Adrenal gland (tissue), 12 donors: ENCODE measurements around the gene SLC22A16. TPM values are rescaled to one million over a fixed set of nuclear protein-coding genes. Genes with fewer than 3 reads are reported as not detected.

ENCODE experiments used
- DNase-seq, 7 donors: peaks; one replicate each; pipeline ENCODE4 v3.0.0-alpha.2; 2019 to 2020
- H3K27ac ChIP-seq, 5 donors: fragments of 200-600 bp; sonication (generic) in 4 of 5; 1 replicate in 3 of 5; 2 replicates in 2 of 5; pipeline versions ENCODE4 v1.5.1 to v1.8.0; 2016 to 2020; ENCODE audit warnings: mild to moderate bottlenecking in 1 of 5
- H3K27me3 ChIP-seq: fragments of 200-600 bp; 2 replicates; pipeline ENCODE4 v1.8.0; 2021
- H3K36me3 ChIP-seq, 2 donors: fragments of 200-600 bp; replicated peaks in 1 of 2; 1 replicate in 1 of 2; 2 replicates in 1 of 2; pipeline versions ENCODE4 v1.5.1 to v1.8.0; 2018 to 2022
- H3K4me1 ChIP-seq, 2 donors: fragments of 200-600 bp; replicated peaks in 1 of 2; 1 replicate in 1 of 2; 2 replicates in 1 of 2; pipeline versions ENCODE4 v1.5.1 to v1.8.0; 2018 to 2021
- H3K4me3 ChIP-seq, 4 donors: fragments of 200-600 bp; sonication (generic) in 3 of 4; one replicate each; pipeline ENCODE4 v1.5.1; 2016 to 2018
- H3K9me3 ChIP-seq, 3 donors: fragments of 200-600 bp; sonication (generic) in 1 of 3; replicated peaks in 1 of 3; 1 replicate in 2 of 3; 2 replicates in 1 of 3; pipeline versions ENCODE4 v1.5.1 to v1.8.0; 2016 to 2021
- POLR2A ChIP-seq, 2 donors: fragments of 450-650 bp; IDR thresholded peaks; one replicate each; pipeline ENCODE4 v1.6.1; 2017; ENCODE audit warnings: antibody characterized with exemption in 2 of 2, mild to moderate bottlenecking in 2 of 2, moderate library complexity in 1 of 2
- WGBS, 4 donors: extraction: QIAGEN DNeasy Blood & Tissue Kit in 2 of 4; methylation state at CpG; one replicate each; pipeline versions ENCODE4 v1.1.5 to v1.1.7; 2013 to 2017; 5-methylcytosine and 5-hydroxymethylcytosine counted together
- intact Hi-C, 2 donors: fragments of 100-400 bp; cut with DNase I; formaldehyde crosslinking; loops; one replicate each; pipeline versions ENCODE4 v1.14.1 to v1.15.0; 2022 to 2023
- polyA plus RNA-seq, 3 donors: library from polyadenylated mRNA; stranded (reverse); fragments of 200-250 nt in 2 of 3; fragments of 350-450 nt in 1 of 3; fragmentation: Illumina TruSeq in 1 of 3; extraction: RNeasy Lipid Tissue Mini Kit (QIAGEN cat#74804) in 1 of 3; gene quantifications; one replicate each; pipeline ENCODE4 v1.2.3, GENCODE V29; 2013 to 2014
- total RNA-seq, 9 donors: library from RNA; depleted of rRNA in 4 of 9; stranded (reverse); fragments of >200 nt in 4 of 9; fragments of 120-200 nt in 1 of 9; fragmentation: NEBNext Ultra II Directional in 1 of 9; extraction: Animal tissue kit (Norgen Biotek cat#: 25700) in 1 of 9; gene quantifications; one replicate each; pipeline versions ENCODE4 v1.1.0 to v1.2.4, GENCODE V29; 2013 to 2023
- TF ChIP-seq, protein P1 (sequence below), 6 experiments: fragments of 450-650 bp in 4 of 6; fragments of 200-600 bp in 2 of 6; sonication (generic) in 1 of 6; IDR thresholded peaks; 1 replicate in 5 of 6; 2 replicates in 1 of 6; pipeline versions ENCODE4 v1.5.1 to v1.8.0; 2016 to 2021; ENCODE audit warnings: antibody characterized with exemption in 6 of 6, mild to moderate bottlenecking in 2 of 6, moderate library complexity in 1 of 6
- donor health status: healthy with polysubstance abuse.
- donor health status: Bipolar disorder and iron deficiency.
- donor health status: DM: yes; HTN: yes; CAD: no.
- donor health status: DM: no; HTN: no; CAD: no.
- donor health status: DM: no; HTN: no; CAD: no.
- donor health status: DM: yes; HTN: yes; CAD: no.

SLC22A16 gene
- total and polyA plus RNA-seq, 12 donors = 0.11 to 1.6 (median 0.34) TPM; not detected in 7

- no peak for TF ChIP-seq POLR2A (IDR thresholded peaks at IDR 0.05)
- TF ChIP-seq, protein P1, sequence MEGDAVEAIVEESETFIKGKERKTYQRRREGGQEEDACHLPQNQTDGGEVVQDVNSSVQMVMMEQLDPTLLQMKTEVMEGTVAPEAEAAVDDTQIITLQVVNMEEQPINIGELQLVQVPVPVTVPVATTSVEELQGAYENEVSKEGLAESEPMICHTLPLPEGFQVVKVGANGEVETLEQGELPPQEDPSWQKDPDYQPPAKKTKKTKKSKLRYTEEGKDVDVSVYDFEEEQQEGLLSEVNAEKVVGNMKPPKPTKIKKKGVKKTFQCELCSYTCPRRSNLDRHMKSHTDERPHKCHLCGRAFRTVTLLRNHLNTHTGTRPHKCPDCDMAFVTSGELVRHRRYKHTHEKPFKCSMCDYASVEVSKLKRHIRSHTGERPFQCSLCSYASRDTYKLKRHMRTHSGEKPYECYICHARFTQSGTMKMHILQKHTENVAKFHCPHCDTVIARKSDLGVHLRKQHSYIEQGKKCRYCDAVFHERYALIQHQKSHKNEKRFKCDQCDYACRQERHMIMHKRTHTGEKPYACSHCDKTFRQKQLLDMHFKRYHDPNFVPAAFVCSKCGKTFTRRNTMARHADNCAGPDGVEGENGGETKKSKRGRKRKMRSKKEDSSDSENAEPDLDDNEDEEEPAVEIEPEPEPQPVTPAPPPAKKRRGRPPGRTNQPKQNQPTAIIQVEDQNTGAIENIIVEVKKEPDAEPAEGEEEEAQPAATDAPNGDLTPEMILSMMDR (IDR thresholded peaks at IDR 0.05) = no peak
- Histone ChIP-seq H3K36me3 (no peaks in the 10 kb centered on the region), H3K4me3 (no peak overlapping the region), H3K9me3 (no peaks in the 10 kb centered on the region), H3K4me1 (no peaks in the 10 kb centered on the region), H3K27ac (no peak overlapping the region), H3K27me3 (peaks cover 12% of the 10 kb centered on the region)
- 28 to 40% (median 38%) methylated on average over 5 of the region's 5 CpGs for WGBS, 4 donors
- DNase-seq = no peak
- intact Hi-C loops = no loop called here
Observed at GRCh38 chr6:110425816-110426215, 50.6 kb downstream of the SLC22A16 start.

DNA sequence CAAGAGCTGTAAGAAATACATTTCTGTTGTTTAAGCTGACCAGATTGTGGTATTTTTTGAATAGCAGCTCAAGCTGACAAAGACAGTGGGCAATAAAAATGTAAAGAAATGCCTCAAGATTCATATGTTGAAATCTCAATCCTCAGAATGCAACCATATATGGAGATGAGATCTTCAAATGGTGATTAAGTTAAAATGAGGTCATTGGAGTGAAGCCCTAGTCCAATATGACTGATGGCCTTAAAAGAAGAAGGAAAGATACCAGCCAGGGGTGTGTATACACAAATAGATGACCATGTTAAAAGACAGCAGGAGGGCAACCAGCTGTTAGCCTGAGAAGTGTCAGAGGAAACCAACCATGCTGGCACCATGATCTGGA, 54.0 kb downstream of the SLC22A16 start:
- no peak for DNase-seq
- no peaks in the 10 kb centered on the region for H3K9me3 ChIP-seq
- no peak overlapping the region for H3K4me3 ChIP-seq
- no peaks in the 10 kb centered on the region for H3K36me3 ChIP-seq
- H3K4me1 ChIP-seq = no peaks in the 10 kb centered on the region
- H3K27ac ChIP-seq = no peak overlapping the region
- peaks cover 7% of the 10 kb centered on the region for H3K27me3 ChIP-seq
- intact Hi-C loops = no loop called here
- TF ChIP-seq, protein P1 (IDR thresholded peaks at IDR 0.05) = no peak
- no peak for TF ChIP-seq POLR2A (IDR thresholded peaks at IDR 0.05)

DNA sequence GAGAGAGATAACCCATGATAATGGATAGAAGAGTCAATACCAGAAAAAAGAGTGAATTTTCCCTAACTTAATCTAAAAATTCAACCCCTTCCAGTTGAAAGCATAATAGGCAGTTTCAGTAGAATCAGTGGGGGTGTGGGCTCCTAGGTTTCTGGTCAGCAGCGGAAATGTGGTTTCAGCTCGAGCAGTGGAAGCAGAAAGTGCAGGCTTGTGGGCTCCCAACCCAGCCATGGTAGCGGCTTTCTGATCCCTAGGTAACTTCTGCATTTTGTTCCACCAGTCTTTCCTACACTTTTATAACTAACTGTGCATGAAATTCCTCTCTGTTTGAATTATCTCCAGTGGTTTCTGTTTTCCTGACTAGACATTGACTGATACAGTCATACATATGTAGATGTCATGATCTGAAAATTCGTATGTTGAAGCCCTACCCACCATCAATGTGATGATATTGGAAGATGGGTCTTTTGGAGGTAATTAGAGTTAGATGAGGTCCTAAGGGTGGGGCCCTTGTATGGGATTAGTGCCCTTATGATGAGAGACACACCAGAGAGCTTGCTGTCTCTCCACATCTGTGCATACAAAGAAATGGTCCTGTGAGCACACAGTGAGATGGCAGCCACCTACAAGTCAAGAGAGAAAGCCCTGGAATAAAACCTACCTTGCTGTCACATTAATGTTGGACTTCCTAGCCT, 54.5 kb downstream of the SLC22A16 start:
- intact Hi-C loops = no loop called here
- Histone ChIP-seq H3K4me1 (no peaks in the 10 kb centered on the region), H3K9me3 (no peaks in the 10 kb centered on the region), H3K36me3 (no peaks in the 10 kb centered on the region), H3K27ac (no peak overlapping the region), H3K4me3 (no peak overlapping the region), H3K27me3 (peaks cover 2% of the 10 kb centered on the region)
- no peak for TF ChIP-seq POLR2A (IDR thresholded peaks at IDR 0.05)
- TF ChIP-seq, protein P1 (IDR thresholded peaks at IDR 0.05) = no peak
- WGBS, 4 donors = 57 to 77% (median 62%) methylated on average over 4 of the region's 4 CpGs
- DNase-seq = peak in 1 of 7 donors; percentile 19

GRCh38 chr6:110419028-110419739, 57.2 kb downstream of the SLC22A16 start:
- Histone ChIP-seq H3K27me3 (no peaks in the 10 kb centered on the region), H3K27ac (no peak overlapping the region), H3K4me3 (no peak overlapping the region), H3K9me3 (no peaks in the 10 kb centered on the region), H3K36me3 (no peaks in the 10 kb centered on the region), H3K4me1 (peaks cover 12 to 17% of the 10 kb centered on the region in 2 donors)
- TF ChIP-seq, protein P1 (IDR thresholded peaks at IDR 0.05) = no peak
- no peak for TF ChIP-seq POLR2A (IDR thresholded peaks at IDR 0.05)
- no peak for DNase-seq
- intact Hi-C loops = no loop called here
- WGBS, 4 donors = 70 to 71% (median 70%) methylated on average over 6 of the region's 6 CpGs
